Activated T-cell treated with anti-CD3 and anti-CD28 coated beads for 1 hour (primary cell): ENCODE measurements around the gene NFAM1.

Source experiments
- DNase-seq: peaks from one replicate; pipeline ENCODE4 v3.0.0-alpha.2; 2020; ENCODE audit warnings: low read depth

The NFAM1 gene

GRCh38 chr22:42383287-42383686 is 48.9 kb downstream of the NFAM1 start:
- DNase-seq, result no peak

DNA sequence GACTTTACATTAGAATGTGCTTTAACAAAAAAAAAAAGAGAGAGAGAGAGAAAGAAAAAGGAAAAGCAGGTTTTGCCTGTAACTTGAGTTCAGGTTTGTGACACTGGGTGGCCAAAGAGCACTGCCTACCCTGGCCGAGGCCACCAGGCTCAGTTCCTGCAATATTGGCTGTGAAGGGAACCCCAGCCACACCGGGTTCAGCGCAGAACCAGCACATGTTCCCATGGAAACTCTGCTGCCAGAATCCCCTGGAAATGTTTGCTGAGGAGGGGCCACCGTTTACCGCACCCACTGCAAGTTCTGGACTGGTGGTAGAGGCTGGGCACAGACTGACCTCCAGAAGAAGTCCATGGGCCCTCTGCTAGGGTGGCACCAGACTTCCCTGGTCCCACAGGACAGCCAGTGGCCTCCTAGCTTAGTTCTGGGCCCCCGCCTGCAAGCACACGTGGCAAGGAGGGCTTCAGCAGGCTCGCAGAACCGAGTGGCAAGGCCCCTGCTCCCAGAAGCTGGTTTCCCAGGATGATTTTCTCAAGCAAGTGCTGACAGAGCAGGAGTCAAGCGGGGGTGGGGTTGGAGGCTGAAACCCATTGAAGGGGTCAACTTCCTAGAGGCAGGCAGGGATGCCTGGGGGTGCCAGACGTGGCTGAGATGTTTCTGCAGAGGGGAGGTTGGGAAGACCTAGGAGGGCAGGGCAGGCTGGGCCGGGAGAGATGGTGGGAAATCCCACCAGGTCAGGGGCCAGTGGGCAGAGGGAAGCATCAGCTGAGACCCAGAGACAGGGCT is 51.2 kb downstream of the NFAM1 start:
- no peak for DNase-seq

GRCh38 chr22:42379966-42380537 is 52.2 kb downstream of the NFAM1 start:
- no peak for DNase-seq

DNA sequence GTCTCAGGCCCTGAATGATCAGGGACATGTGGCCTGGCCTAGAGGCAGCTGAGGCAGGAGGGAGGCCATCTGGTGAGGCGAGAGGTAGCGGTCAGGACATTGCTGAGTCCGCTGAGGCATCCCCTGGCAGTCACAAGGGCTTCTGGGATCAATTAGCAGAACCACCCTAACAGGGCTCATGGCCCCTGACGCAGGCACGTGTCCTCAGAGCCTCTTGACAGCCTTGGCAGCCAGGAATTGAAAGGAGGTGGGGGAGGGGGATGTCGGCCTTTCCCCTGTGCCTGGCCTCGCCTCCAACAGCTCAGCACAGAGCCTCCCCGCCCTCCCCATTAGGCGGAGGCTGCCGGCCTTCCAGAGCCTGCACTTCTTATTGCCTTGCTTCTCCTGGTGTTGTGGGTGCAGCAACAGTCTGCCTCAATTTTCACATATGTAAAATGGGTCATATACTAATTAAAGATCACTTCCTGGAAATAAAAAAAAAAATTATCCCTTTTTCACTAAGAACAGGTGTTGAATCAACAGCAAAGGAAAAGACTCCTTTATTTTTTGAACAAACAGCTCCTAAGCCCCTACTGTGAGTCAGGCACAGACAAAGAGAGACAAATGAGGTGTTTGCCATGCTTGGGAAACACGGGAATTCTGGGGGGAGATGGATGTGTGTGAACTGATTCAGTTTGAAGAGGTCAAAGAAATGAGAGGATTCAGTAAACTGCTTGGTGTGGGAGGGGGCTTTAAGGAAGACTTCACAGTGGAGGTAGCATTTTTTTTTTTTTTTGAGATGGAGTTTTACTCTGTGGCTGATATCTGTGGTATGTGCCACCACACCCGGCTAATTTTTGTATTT is 55.3 kb downstream of the NFAM1 start:
- DNase-seq, result no peak

GRCh38 chr22:42375982-42376381 is 56.2 kb downstream of the NFAM1 start:
- no peak for DNase-seq

GRCh38 chr22:42372976-42373375 is 59.2 kb downstream of the NFAM1 start:
- DNase-seq, result no peak

GRCh38 chr22:42371501-42371900 is 60.7 kb downstream of the NFAM1 start:
- DNase-seq, result no peak

DNA sequence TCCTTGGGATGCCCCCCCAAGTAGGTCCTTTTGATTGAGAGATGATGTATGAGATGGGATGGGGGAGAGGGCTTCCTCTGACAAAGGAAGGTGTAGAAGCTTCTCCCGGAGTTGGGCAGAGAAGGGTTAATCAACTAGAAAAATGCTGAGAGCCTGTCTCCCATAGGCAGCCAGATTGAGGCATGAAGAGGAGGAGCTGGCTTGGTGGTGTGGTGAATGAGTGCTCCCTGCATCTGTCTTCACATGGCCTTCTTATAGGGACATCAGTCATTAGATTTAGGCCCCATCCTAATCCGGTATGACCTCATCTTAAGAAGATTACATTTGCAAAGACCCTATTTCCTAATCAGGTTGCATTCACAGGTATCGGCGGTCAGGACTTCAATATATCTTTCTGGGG is 61.1 kb downstream of the NFAM1 start:
- DNase-seq, result no peak

- peak; percentile 71 for DNase-seq
Measured at GRCh38 chr22:42369250-42370041, 62.8 kb downstream of the NFAM1 start.

DNA sequence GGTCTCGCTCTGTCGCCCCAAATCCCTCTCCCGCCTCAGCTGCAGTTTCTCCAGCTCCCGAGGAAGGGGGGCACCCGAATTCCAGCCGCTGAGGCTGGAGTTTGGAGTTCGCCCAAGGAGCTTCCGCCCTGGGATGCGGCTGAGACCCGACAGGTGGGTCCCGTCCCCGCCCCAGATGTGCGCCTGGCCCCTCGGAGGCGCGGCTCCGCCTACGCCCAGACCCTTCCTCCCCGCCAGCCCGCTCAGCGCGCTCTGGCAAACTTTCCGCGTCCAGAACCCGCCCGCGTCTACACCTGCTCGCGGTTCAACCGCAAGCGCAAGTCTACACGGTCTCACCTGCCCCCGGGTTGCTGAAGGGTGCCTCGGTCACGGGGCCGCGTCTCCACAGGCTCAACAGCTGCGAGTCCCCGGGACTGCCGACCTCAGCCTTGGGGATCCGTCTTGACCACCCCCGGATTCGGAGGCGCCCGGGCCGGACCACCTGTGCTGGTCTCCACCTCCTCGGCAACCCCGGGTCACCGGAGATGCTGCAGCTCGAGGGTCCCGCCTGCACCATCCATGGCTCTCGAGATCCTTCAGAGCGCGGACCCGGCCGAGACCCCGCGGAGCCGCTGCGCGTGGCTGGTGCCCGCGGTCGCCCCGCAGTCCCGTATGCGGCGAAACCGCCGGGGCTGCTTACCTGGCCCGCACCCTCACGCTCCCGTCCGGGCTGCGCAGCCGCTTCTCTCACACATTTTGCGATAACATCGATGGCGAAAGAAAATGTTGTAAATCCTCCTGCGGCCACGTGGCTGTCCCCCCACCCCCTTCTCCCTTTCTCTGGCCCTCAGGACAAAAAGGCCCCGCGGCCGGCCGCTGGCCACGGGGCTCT is 63.6 kb downstream of the NFAM1 start:
- DNase-seq, result no peak

DNA sequence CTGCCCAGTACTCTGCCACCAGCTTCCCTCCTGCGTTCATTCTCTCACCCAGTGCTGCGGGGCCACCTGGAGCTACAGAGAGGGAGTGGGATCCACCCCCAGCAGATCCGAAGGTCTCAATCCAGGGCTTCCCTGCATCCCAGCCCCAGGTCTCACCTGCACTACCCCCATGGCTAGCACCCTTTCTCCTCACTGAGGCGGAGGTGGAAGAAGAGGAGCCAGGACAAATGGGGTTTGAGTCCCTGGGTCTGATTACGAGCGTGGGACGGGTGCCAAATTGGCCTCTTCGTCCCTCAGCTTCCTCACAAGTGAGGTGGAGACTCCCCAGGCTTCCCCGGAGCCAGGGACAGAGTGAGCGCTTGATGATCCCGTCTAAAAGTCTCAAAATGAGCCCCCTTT is 64.2 kb downstream of the NFAM1 start:
- no peak for DNase-seq

- DNase-seq, result no peak
Measured at GRCh38 chr22:42366806-42367581, 65.2 kb downstream of the NFAM1 start.

- DNase-seq, result no peak
Measured at GRCh38 chr22:42365942-42366695, 66.1 kb downstream of the NFAM1 start.

- DNase-seq, result no peak
Measured at GRCh38 chr22:42365111-42365865, 66.9 kb downstream of the NFAM1 start.

- no peak for DNase-seq
Measured at GRCh38 chr22:42364604-42365110, 67.5 kb downstream of the NFAM1 start.

- no peak for DNase-seq
Measured at GRCh38 chr22:42363892-42364291, 68.3 kb downstream of the NFAM1 start.

- no peak for DNase-seq
Measured at GRCh38 chr22:42361523-42361922, 70.7 kb downstream of the NFAM1 start.

GRCh38 chr22:42360348-42360747 is 71.9 kb downstream of the NFAM1 start:
- no peak for DNase-seq
